ENCODE data around the gene BORA.

DNA sequence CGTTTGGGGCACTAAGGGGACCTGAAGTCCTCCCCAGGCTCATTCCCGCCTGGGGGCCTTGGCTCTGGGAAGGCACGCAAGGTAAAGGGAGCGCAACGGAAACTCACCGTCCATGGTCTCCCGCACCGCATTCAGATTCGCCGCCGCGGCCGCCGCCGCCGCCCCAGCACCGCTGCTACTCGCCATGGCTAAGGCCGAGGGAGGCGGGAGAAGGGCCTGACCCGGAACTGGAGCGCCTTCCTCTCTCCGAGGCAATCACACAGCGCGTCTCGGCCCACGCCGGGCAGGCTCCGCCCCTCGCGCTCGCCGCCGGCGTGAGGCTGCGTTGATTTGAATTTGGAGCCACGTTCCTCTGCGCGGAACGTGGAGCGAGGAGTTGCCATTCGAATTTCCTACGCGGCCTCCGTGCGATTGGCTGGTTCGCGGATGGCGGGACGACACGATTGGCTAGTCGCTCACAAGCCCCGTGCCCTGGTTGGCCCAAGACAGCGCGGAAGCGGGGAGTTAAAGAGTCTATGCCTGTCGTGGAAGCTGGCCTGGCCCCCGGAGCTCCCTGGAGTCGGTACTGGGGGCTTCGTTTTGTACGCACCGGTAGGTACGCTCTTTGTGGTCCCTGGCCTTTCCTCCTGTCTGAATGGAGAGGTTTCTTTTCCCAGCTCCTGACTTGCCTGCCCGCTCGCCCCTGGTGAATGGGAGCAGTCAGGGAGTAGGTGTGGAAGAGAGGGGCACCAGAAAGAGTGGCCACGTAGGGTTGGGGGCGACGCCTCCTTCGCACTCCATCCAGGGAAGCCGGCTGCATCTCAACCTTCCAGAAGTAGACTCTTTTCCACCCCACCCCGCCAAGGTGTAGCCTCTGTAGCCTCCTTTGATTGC lies at the start of gene BORA, which contains the start of gene MZT1:
- no peak for TF ChIP-seq EZH2 (IDR thresholded peaks at IDR 0.05; ENCODE audit: borderline replicate concordance, low read length)
- TF ChIP-seq, protein P1, sequence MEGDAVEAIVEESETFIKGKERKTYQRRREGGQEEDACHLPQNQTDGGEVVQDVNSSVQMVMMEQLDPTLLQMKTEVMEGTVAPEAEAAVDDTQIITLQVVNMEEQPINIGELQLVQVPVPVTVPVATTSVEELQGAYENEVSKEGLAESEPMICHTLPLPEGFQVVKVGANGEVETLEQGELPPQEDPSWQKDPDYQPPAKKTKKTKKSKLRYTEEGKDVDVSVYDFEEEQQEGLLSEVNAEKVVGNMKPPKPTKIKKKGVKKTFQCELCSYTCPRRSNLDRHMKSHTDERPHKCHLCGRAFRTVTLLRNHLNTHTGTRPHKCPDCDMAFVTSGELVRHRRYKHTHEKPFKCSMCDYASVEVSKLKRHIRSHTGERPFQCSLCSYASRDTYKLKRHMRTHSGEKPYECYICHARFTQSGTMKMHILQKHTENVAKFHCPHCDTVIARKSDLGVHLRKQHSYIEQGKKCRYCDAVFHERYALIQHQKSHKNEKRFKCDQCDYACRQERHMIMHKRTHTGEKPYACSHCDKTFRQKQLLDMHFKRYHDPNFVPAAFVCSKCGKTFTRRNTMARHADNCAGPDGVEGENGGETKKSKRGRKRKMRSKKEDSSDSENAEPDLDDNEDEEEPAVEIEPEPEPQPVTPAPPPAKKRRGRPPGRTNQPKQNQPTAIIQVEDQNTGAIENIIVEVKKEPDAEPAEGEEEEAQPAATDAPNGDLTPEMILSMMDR (conservative IDR thresholded peaks at IDR 0.05 in 1 of 2, IDR thresholded peaks at IDR 0.05 in 1 of 2; ENCODE audit: extremely low read depth in 1 of 2, insufficient read depth in 1 of 2, low read depth in 1 of 2, low read length in 2 of 2), result no peak

Data from mammary epithelial cell (primary cell).